Keratinocyte (primary cell): ENCODE results near the gene SARNP.

Experiments used
- CTCF ChIP-seq, 3 experiments: IDR thresholded peaks in 1 of 3; conservative IDR thresholded peaks in 1 of 3; optimal IDR thresholded peaks in 1 of 3; 2 replicates in 2 of 3; 3 replicates in 1 of 3; pipeline versions ENCODE3 to v1.5.1; 2011; ENCODE audit warnings: low read length in 3 of 3, mild to moderate bottlenecking in 3 of 3, moderate library complexity in 2 of 3, control low read depth in 1 of 3, inconsistent platforms in 1 of 3; ENCODE audit not compliant: insufficient read depth in 2 of 3; ENCODE audit errors: extremely low read depth in 1 of 3
- EZH2 ChIP-seq: IDR thresholded peaks from one replicate; pipeline ENCODE4 v1.6.1; 2012; ENCODE audit warnings: inconsistent platforms, mild to moderate bottlenecking, low read length, moderate library complexity

DNA sequence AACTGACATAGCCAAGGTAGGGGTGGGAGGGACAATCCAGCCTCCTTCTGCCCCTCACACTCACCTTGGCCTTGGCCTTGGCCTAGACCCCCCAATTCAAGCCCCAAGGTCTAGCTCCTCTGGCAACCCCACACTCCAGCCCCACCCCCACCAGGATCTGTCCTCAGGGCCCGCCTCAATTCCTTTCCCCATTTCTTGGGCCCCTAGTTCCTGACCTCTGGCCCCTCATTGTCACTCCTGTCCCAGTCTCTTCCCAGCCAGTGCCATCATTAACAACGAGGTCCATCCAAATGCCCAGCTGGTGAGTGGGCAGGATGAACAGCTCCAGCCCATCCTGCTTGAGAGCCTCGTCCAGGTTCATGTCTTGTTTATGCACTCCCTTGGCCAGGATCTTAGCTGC is 81.4 kb downstream of the SARNP start:
- TF ChIP-seq EZH2 (no peak), CTCF (optimal IDR thresholded peaks at IDR 0.05 in 1 of 3, IDR thresholded peaks at IDR 0.05 in 1 of 3, conservative IDR thresholded peaks at IDR 0.05 in 1 of 3; ENCODE audit: extremely low read depth in 1 of 3, insufficient read depth in 2 of 3, low read length in 3 of 3) (no peak)
